Esophagus squamous epithelium (tissue), 4 donors: ENCODE measurements around the gene FRMD3.

ENCODE experiments used
- CTCF ChIP-seq, 6 experiments: fragments of 450-650 bp in 4 of 6; fragments of 200-600 bp in 2 of 6; sonication (generic) in 2 of 6; IDR thresholded peaks; one replicate each; pipeline ENCODE4 v1.5.1; 2016 to 2019; ENCODE audit warnings: antibody characterized with exemption in 6 of 6, mild to moderate bottlenecking in 4 of 6, moderate library complexity in 4 of 6
- POLR2A ChIP-seq, 4 donors: fragments of 450-650 bp; IDR thresholded peaks; one replicate each; pipeline ENCODE4 v1.6.1; 2017; ENCODE audit warnings: antibody characterized with exemption in 4 of 4, mild to moderate bottlenecking in 4 of 4, moderate library complexity in 3 of 4

GRCh38 chr9:83560169-83560826 lies 22.1 kb upstream of the FRMD3 start:
- no peak for TF ChIP-seq CTCF (IDR thresholded peaks at IDR 0.05)
- no peak for TF ChIP-seq POLR2A (IDR thresholded peaks at IDR 0.05)
